ENCODE measurements around the gene MOB3B. TPM values are rescaled to one million over a fixed set of nuclear protein-coding genes. Genes with fewer than 3 reads are reported as not detected.
A peak's percentile ranks its signal among the peaks of the same experiment; 100 is the strongest.

Gene MOB3B
- total and polyA plus RNA-seq, 2 of the 13 experiments (the other 11 are each of a cell fraction or from before 2014, with no cell fraction given), result 0.03 to 0.09 TPM

DNA sequence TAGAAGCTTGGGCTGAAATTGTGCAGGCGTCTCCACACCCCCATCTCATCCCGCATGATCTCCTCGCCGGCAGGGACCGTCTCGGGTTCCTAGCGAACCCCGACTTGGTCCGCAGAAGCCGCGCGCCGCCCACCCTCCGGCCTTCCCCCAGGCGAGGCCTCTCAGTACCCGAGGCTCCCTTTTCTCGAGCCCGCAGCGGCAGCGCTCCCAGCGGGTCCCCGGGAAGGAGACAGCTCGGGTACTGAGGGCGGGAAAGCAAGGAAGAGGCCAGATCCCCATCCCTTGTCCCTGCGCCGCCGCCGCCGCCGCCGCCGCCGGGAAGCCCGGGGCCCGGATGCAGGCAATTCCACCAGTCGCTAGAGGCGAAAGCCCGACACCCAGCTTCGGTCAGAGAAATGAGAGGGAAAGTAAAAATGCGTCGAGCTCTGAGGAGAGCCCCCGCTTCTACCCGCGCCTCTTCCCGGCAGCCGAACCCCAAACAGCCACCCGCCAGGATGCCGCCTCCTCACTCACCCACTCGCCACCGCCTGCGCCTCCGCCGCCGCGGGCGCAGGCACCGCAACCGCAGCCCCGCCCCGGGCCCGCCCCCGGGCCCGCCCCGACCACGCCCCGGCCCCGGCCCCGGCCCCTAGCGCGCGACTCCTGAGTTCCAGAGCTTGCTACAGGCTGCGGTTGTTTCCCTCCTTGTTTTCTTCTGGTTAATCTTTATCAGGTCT, 43.5 kb upstream of the MOB3B start, which contains the start of gene C9orf72 (continued):
- TF ChIP-seq, protein P1, sequence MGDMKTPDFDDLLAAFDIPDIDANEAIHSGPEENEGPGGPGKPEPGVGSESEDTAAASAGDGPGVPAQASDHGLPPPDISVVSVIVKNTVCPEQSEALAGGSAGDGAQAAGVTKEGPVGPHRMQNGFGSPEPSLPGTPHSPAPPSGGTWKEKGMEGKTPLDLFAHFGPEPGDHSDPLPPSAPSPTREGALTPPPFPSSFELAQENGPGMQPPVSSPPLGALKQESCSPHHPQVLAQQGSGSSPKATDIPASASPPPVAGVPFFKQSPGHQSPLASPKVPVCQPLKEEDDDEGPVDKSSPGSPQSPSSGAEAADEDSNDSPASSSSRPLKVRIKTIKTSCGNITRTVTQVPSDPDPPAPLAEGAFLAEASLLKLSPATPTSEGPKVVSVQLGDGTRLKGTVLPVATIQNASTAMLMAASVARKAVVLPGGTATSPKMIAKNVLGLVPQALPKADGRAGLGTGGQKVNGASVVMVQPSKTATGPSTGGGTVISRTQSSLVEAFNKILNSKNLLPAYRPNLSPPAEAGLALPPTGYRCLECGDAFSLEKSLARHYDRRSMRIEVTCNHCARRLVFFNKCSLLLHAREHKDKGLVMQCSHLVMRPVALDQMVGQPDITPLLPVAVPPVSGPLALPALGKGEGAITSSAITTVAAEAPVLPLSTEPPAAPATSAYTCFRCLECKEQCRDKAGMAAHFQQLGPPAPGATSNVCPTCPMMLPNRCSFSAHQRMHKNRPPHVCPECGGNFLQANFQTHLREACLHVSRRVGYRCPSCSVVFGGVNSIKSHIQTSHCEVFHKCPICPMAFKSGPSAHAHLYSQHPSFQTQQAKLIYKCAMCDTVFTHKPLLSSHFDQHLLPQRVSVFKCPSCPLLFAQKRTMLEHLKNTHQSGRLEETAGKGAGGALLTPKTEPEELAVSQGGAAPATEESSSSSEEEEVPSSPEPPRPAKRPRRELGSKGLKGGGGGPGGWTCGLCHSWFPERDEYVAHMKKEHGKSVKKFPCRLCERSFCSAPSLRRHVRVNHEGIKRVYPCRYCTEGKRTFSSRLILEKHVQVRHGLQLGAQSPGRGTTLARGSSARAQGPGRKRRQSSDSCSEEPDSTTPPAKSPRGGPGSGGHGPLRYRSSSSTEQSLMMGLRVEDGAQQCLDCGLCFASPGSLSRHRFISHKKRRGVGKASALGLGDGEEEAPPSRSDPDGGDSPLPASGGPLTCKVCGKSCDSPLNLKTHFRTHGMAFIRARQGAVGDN (CRISPR knock-in tag; IDR thresholded peaks at IDR 0.05), result peak; percentile 62; the same call in 1 of the 2 replicates
- TF ChIP-seq, protein P2, sequence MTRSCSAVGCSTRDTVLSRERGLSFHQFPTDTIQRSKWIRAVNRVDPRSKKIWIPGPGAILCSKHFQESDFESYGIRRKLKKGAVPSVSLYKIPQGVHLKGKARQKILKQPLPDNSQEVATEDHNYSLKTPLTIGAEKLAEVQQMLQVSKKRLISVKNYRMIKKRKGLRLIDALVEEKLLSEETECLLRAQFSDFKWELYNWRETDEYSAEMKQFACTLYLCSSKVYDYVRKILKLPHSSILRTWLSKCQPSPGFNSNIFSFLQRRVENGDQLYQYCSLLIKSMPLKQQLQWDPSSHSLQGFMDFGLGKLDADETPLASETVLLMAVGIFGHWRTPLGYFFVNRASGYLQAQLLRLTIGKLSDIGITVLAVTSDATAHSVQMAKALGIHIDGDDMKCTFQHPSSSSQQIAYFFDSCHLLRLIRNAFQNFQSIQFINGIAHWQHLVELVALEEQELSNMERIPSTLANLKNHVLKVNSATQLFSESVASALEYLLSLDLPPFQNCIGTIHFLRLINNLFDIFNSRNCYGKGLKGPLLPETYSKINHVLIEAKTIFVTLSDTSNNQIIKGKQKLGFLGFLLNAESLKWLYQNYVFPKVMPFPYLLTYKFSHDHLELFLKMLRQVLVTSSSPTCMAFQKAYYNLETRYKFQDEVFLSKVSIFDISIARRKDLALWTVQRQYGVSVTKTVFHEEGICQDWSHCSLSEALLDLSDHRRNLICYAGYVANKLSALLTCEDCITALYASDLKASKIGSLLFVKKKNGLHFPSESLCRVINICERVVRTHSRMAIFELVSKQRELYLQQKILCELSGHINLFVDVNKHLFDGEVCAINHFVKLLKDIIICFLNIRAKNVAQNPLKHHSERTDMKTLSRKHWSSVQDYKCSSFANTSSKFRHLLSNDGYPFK (CRISPR knock-in tag; IDR thresholded peaks at IDR 0.05; ENCODE audit: borderline replicate concordance), result no peak
- TF ChIP-seq ZNF780A (CRISPR knock-in tag; IDR thresholded peaks at IDR 0.05), result no peak
- 0 out of 2 replicates have a peak, but pooled peaks have one; percentile 26 for TF ChIP-seq ZNF572 (CRISPR knock-in tag; IDR thresholded peaks at IDR 0.05)
- 0 out of 2 replicates have a peak, but pooled peaks have one; percentile 9 for TF ChIP-seq MAF1 (CRISPR knock-in tag; IDR thresholded peaks at IDR 0.05; ENCODE audit: borderline replicate concordance)
- peak; percentile 39; the same call in 1 of the 2 replicates for TF ChIP-seq KDM5B (CRISPR knock-in tag; IDR thresholded peaks at IDR 0.05; ENCODE audit: borderline replicate concordance)
- peak; percentile 49; the same call in 1 of the 2 replicates for TF ChIP-seq ZNF317 (CRISPR knock-in tag; IDR thresholded peaks at IDR 0.05)
- TF ChIP-seq POLR2A (IDR thresholded peaks at IDR 0.05; ENCODE audit: insufficient read depth in 1 of 2, low read depth in 2 of 2, low read length in 2 of 2), result peak; percentile 34 to 76; a peak in 3 of 4 replicates
- TF ChIP-seq ZNF878 (CRISPR knock-in tag; IDR thresholded peaks at IDR 0.05), result 0 out of 2 replicates have a peak, but pooled peaks have one; percentile 34
- TF ChIP-seq MXD4 (CRISPR knock-in tag; IDR thresholded peaks at IDR 0.05), result peak; percentile 12; the same call in 1 of the 2 replicates
- TF ChIP-seq POLR2AphosphoS5 (IDR thresholded peaks at IDR 0.05; ENCODE audit: low read depth, low read length), result peak; percentile 52; the same call in 1 of the 2 replicates
- TF ChIP-seq, protein P3, sequence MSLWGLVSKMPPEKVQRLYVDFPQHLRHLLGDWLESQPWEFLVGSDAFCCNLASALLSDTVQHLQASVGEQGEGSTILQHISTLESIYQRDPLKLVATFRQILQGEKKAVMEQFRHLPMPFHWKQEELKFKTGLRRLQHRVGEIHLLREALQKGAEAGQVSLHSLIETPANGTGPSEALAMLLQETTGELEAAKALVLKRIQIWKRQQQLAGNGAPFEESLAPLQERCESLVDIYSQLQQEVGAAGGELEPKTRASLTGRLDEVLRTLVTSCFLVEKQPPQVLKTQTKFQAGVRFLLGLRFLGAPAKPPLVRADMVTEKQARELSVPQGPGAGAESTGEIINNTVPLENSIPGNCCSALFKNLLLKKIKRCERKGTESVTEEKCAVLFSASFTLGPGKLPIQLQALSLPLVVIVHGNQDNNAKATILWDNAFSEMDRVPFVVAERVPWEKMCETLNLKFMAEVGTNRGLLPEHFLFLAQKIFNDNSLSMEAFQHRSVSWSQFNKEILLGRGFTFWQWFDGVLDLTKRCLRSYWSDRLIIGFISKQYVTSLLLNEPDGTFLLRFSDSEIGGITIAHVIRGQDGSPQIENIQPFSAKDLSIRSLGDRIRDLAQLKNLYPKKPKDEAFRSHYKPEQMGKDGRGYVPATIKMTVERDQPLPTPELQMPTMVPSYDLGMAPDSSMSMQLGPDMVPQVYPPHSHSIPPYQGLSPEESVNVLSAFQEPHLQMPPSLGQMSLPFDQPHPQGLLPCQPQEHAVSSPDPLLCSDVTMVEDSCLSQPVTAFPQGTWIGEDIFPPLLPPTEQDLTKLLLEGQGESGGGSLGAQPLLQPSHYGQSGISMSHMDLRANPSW (CRISPR knock-in tag; IDR thresholded peaks at IDR 0.05; ENCODE audit: borderline replicate concordance), result no peak
- peak; percentile 62; the same call in 1 of the 2 replicates for TF ChIP-seq ZNF253 (CRISPR knock-in tag; IDR thresholded peaks at IDR 0.05; ENCODE audit: borderline replicate concordance)
- peak; percentile 14; the same call in 1 of the 2 replicates for TF ChIP-seq KDM2A (CRISPR knock-in tag; IDR thresholded peaks at IDR 0.05; ENCODE audit: borderline replicate concordance, low read depth)
- TF ChIP-seq, protein P4, sequence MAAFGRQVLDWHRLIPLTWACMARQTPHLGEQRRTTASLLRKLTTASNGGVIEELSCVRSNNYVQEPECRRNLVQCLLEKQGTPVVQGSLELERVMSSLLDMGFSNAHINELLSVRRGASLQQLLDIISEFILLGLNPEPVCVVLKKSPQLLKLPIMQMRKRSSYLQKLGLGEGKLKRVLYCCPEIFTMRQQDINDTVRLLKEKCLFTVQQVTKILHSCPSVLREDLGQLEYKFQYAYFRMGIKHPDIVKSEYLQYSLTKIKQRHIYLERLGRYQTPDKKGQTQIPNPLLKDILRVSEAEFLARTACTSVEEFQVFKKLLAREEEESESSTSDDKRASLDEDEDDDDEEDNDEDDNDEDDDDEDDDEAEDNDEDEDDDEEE (CRISPR knock-in tag; IDR thresholded peaks at IDR 0.05), result 0 out of 2 replicates have a peak, but pooled peaks have one; percentile 52
- TF ChIP-seq ASH2L (IDR thresholded peaks at IDR 0.05; ENCODE audit: insufficient read length, low read depth, low read length), result peak; percentile 50
- TF ChIP-seq ZNF563 (CRISPR knock-in tag; IDR thresholded peaks at IDR 0.05), result 0 out of 2 replicates have a peak, but pooled peaks have one; percentile 46

Data from HepG2 (cell line).